RWPE2 (cell line): Measurements from ENCODE around the gene ATG16L1.

Experiments used
- ATAC-seq: fragments of 200-7000 bp; cut with Tn5 transposase; 3 replicates; pipeline ENCODE4 v1.9.1; 2021; ENCODE audit warnings: low read depth
- DNase-seq: peaks from one replicate; pipeline ENCODE4 v3.0.0-alpha.2; 2020; ENCODE audit warnings: low spot score
- H3K27ac ChIP-seq: fragments of 450-650 bp; 2 replicates; pipeline ENCODE4 v1.5.1; 2017; ENCODE audit warnings: mild to moderate bottlenecking; ENCODE audit not compliant: poor library complexity, severe bottlenecking
- H3K27me3 ChIP-seq: fragments of 250-450 bp; sonication (Bioruptor Pico); 2 replicates; pipeline ENCODE4 v1.5.1; 2021; ENCODE audit warnings: mild to moderate bottlenecking, moderate library complexity; ENCODE audit not compliant: insufficient read depth, poor library complexity, severe bottlenecking
- H3K36me3 ChIP-seq: fragments of 250-450 bp; sonication (Bioruptor Pico); 2 replicates; pipeline ENCODE4 v1.5.1; 2020; ENCODE audit warnings: low read depth, mild to moderate bottlenecking, moderate library complexity
- H3K4me1 ChIP-seq: fragments of 250-450 bp; sonication (Bioruptor Pico); 2 replicates; pipeline ENCODE4 v1.5.1; 2021; ENCODE audit warnings: mild to moderate bottlenecking, moderate library complexity; ENCODE audit not compliant: insufficient read depth, poor library complexity, severe bottlenecking
- H3K4me3 ChIP-seq: fragments of 250-450 bp; sonication (Bioruptor Pico); 2 replicates; pipeline ENCODE4 v1.5.1; 2021; ENCODE audit warnings: mild to moderate bottlenecking, moderate library complexity; ENCODE audit not compliant: severe bottlenecking
- H3K9me3 ChIP-seq: fragments of 250-450 bp; sonication (Bioruptor Pico); 2 replicates; pipeline ENCODE4 v1.5.1; 2021; ENCODE audit warnings: mild to moderate bottlenecking, moderate library complexity; ENCODE audit not compliant: severe bottlenecking
- CTCF ChIP-seq: fragments of 450-650 bp; IDR thresholded peaks from one replicate; pipeline ENCODE4 v1.5.1; 2017; ENCODE audit warnings: mild to moderate bottlenecking, moderate library complexity; ENCODE audit not compliant: poor library complexity, severe bottlenecking

Gene ATG16L1

GRCh38 chr2:233325256-233325655 lies 73.8 kb downstream of the ATG16L1 start:
- ATAC-seq (no peak), DNase-seq (no peak)
- no peaks in the 10 kb centered on the region for H3K27me3 ChIP-seq
- no peak overlapping the region for H3K4me3 ChIP-seq
- no peaks in the 10 kb centered on the region for H3K9me3 ChIP-seq
- H3K4me1 ChIP-seq, result no peaks in the 10 kb centered on the region
- no peak for TF ChIP-seq CTCF
- H3K36me3 ChIP-seq, result no peaks in the 10 kb centered on the region
- H3K27ac ChIP-seq, result no peak overlapping the region

- H3K4me1 ChIP-seq, result no peaks in the 10 kb centered on the region
- no peaks in the 10 kb centered on the region for H3K27me3 ChIP-seq
- DNase-seq (no peak), ATAC-seq (no peak)
- no peak overlapping the region for H3K4me3 ChIP-seq
- TF ChIP-seq CTCF, result no peak
- H3K27ac ChIP-seq, result no peak overlapping the region
- H3K9me3 ChIP-seq, result no peaks in the 10 kb centered on the region
- H3K36me3 ChIP-seq, result no peaks in the 10 kb centered on the region
Observed at GRCh38 chr2:233325814-233326213, 74.3 kb downstream of the ATG16L1 start.

- no peak for TF ChIP-seq CTCF
- no peaks in the 10 kb centered on the region for H3K4me1 ChIP-seq
- H3K36me3 ChIP-seq, result no peaks in the 10 kb centered on the region
- no peaks in the 10 kb centered on the region for H3K9me3 ChIP-seq
- H3K27me3 ChIP-seq, result no peaks in the 10 kb centered on the region
- no peak overlapping the region for H3K4me3 ChIP-seq
- ATAC-seq (no peak), DNase-seq (no peak)
- H3K27ac ChIP-seq, result no peak overlapping the region
Observed at GRCh38 chr2:233326500-233326899, 75.0 kb downstream of the ATG16L1 start.

GRCh38 chr2:233328922-233329321 lies 77.4 kb downstream of the ATG16L1 start:
- no peak for ATAC-seq

More at GRCh38 chr2:233328922-233329321, 77.4 kb downstream of the ATG16L1 start:
- H3K36me3 ChIP-seq, result no peaks in the 10 kb centered on the region
- no peaks in the 10 kb centered on the region for H3K9me3 ChIP-seq
- no peak overlapping the region for H3K27ac ChIP-seq
- no peak for DNase-seq
- no peak overlapping the region for H3K4me3 ChIP-seq
- TF ChIP-seq CTCF, result no peak
- no peaks in the 10 kb centered on the region for H3K4me1 ChIP-seq
- no peaks in the 10 kb centered on the region for H3K27me3 ChIP-seq
